GM21360 (cell line): Measurements from ENCODE around the gene RUNX3.

Source experiments
- ATAC-seq: cut with Tn5 transposase; IDR thresholded peaks from one replicate; pipeline ENCODE4 v1.9.1; 2021; ENCODE audit warnings: mild to moderate bottlenecking, moderate library complexity; ENCODE audit not compliant: unreplicated experiment

The RUNX3 gene

GRCh38 chr1:24866211-24867083, 63.6 kb downstream of the RUNX3 start:
- no peak for ATAC-seq

- ATAC-seq, result no peak
Observed at GRCh38 chr1:24865587-24865986, 64.5 kb downstream of the RUNX3 start.

- no peak for ATAC-seq
Observed at GRCh38 chr1:24865168-24865567, 64.9 kb downstream of the RUNX3 start.

GRCh38 chr1:24864370-24864777, 65.7 kb downstream of the RUNX3 start:
- ATAC-seq, result no peak

GRCh38 chr1:24862775-24863483, 67.1 kb downstream of the RUNX3 start:
- ATAC-seq, result no peak

GRCh38 chr1:24861821-24862727, 68.0 kb downstream of the RUNX3 start:
- ATAC-seq, result no peak

- no peak for ATAC-seq
Observed at GRCh38 chr1:24860841-24861240, 69.2 kb downstream of the RUNX3 start.

- ATAC-seq, result no peak
Observed at GRCh38 chr1:24859063-24860010, 70.7 kb downstream of the RUNX3 start.

- no peak for ATAC-seq
Observed at GRCh38 chr1:24858277-24858676, 71.8 kb downstream of the RUNX3 start.

- no peak for ATAC-seq
Observed at GRCh38 chr1:24857507-24858133, 72.5 kb downstream of the RUNX3 start.

GRCh38 chr1:24856787-24857506, 73.1 kb downstream of the RUNX3 start:
- ATAC-seq, result no peak

GRCh38 chr1:24855474-24855873, 74.6 kb downstream of the RUNX3 start:
- ATAC-seq, result no peak

GRCh38 chr1:24853649-24854048, 76.4 kb downstream of the RUNX3 start:
- no peak for ATAC-seq

GRCh38 chr1:24850328-24850920, 79.7 kb downstream of the RUNX3 start:
- no peak for ATAC-seq

- ATAC-seq, result no peak
Observed at GRCh38 chr1:24849672-24850295, 80.3 kb downstream of the RUNX3 start.
